ENCODE data around the gene SYTL1.

DNA sequence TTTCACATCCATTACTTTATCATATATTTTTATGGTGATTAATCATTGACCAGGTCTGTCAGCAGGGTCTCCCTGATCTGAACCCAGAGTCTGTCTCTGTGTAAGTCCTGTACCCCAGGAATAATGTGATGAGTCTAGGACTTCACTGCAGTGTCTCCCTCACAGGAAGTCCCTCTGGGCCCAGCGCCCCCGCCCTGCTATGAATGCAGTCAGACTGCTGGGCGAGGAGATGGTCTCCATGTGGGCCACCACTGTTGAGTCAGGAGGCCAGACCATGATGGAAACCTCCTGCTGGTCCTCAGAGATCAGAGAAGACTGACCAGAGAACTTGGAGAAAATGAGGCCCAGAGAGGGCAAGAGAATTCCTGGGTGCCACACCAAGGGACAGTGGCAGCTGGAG is 10.4 kb upstream of the SYTL1 start:
- no peak for TF ChIP-seq POLR2A (conservative IDR thresholded peaks at IDR 0.05)
- no peak for TF ChIP-seq YBX1 (IDR thresholded peaks at IDR 0.05)
- no peak for TF ChIP-seq ZKSCAN8 (CRISPR knock-in tag; IDR thresholded peaks at IDR 0.05)
- TF ChIP-seq SMARCA5 (IDR thresholded peaks at IDR 0.05): no peak

Measured in K562 (cell line).